HUES6 (cell line): ENCODE results near the gene MDFIC2.
"Not testable (repeated sequence)": the region's sequence is repeated elsewhere in the genome, so short reads cannot be mapped to it uniquely, and the experiment has no call there.

ENCODE experiments used
- H3K27ac ChIP-seq: 2 replicates; pipeline ENCODE4 v1.7.0; 2013; ENCODE audit warnings: low read depth, mild to moderate bottlenecking, low read length, inconsistent platforms
- H3K27me3 ChIP-seq: 2 replicates; pipeline ENCODE4 v1.6.1; 2013; ENCODE audit warnings: low read length; ENCODE audit not compliant: control insufficient read depth, insufficient read depth
- H3K36me3 ChIP-seq: 2 replicates; pipeline ENCODE4 v1.6.1; 2013; ENCODE audit warnings: low read length; ENCODE audit not compliant: control insufficient read depth, insufficient read depth
- H3K4me1 ChIP-seq: 2 replicates; pipeline ENCODE4 v1.6.1; 2013; ENCODE audit warnings: low read length; ENCODE audit not compliant: control insufficient read depth, insufficient read depth
- H3K4me3 ChIP-seq: 2 replicates; pipeline ENCODE4 v1.5.1; 2013; ENCODE audit warnings: low read depth, low read length
- H3K9ac ChIP-seq: one replicate; pipeline ENCODE4 v1.6.1; 2013; ENCODE audit warnings: mild to moderate bottlenecking, low read length
- H3K9me3 ChIP-seq: 2 replicates; pipeline ENCODE4 v1.6.1; 2013; ENCODE audit warnings: low read depth, low read length; ENCODE audit not compliant: control insufficient read depth, insufficient read depth

Gene MDFIC2

GRCh38 chr3:70312336-70312735 lies at the start of gene MDFIC2:
Gene MDFIC2 (minus strand): TSS chr3:70312638. CDS start chr3:70311973, 665 bp downstream.
- Histone ChIP-seq H3K4me3 (no peak within 1 kb of the TSS), H3K4me1 (peaks cover 3% of the 10 kb centered on the region; the same call in 1 of the 2 replicates), H3K9ac (no peak within 1 kb of the TSS), H3K27ac (no peak within 1 kb of the TSS), H3K27me3 (no peaks in the 10 kb centered on the region), H3K36me3 (no peaks in the 10 kb centered on the region), H3K9me3 (no peaks in the 10 kb centered on the region)

GRCh38 chr3:70360979-70361760 lies 48.7 kb upstream of the MDFIC2 start:
- Histone ChIP-seq H3K36me3 (no peaks in the 10 kb centered on the region), H3K27me3 (no peaks in the 10 kb centered on the region), H3K4me3 (no peak overlapping the region)

GRCh38 chr3:70359711-70360110 lies 47.3 kb upstream of the MDFIC2 start:
- Histone ChIP-seq H3K27me3 (no peaks in the 10 kb centered on the region), H3K9ac (no peak overlapping the region), H3K9me3 (peaks cover 3% of the 10 kb centered on the region; the same call in 1 of the 2 replicates), H3K27ac (no peak overlapping the region), H3K4me3 (no peak overlapping the region), H3K36me3 (no peaks in the 10 kb centered on the region), H3K4me1 (no peaks in the 10 kb centered on the region)

More at GRCh38 chr3:70360979-70361760, 48.7 kb upstream of the MDFIC2 start:
- H3K27ac ChIP-seq: no peak overlapping the region
- H3K9me3 ChIP-seq: peaks cover 3% of the 10 kb centered on the region; the same call in 1 of the 2 replicates
- H3K9ac ChIP-seq: no peak overlapping the region
- H3K4me1 ChIP-seq: no peaks in the 10 kb centered on the region

GRCh38 chr3:70358978-70359580 lies 46.6 kb upstream of the MDFIC2 start:
- Histone ChIP-seq H3K9me3 (0 out of 2 replicates have a peak, but pooled peaks cover 3% of the 10 kb centered on the region), H3K27me3 (no peaks in the 10 kb centered on the region), H3K4me3 (no peak overlapping the region), H3K27ac (no peak overlapping the region), H3K9ac (no peak overlapping the region), H3K4me1 (no peaks in the 10 kb centered on the region), H3K36me3 (no peaks in the 10 kb centered on the region)

- no peaks in the 10 kb centered on the region for H3K4me1 ChIP-seq
- no peaks in the 10 kb centered on the region for H3K9me3 ChIP-seq
- H3K27ac ChIP-seq: no peak overlapping the region
- H3K9ac ChIP-seq: no peak overlapping the region
- no peaks in the 10 kb centered on the region for H3K27me3 ChIP-seq
- no peak overlapping the region for H3K4me3 ChIP-seq
- no peaks in the 10 kb centered on the region for H3K36me3 ChIP-seq
These were observed 39.8 kb upstream of the MDFIC2 start for GRCh38 chr3:70352215-70352614.

- Histone ChIP-seq H3K9me3 (no peaks in the 10 kb centered on the region), H3K27me3 (no peaks in the 10 kb centered on the region), H3K36me3 (no peaks in the 10 kb centered on the region), H3K9ac (no peak overlapping the region), H3K27ac (no peak overlapping the region), H3K4me3 (no peak overlapping the region), H3K4me1 (no peaks in the 10 kb centered on the region)
These were observed 29.7 kb upstream of the MDFIC2 start for GRCh38 chr3:70342149-70342548.

GRCh38 chr3:70336885-70337284 lies 24.4 kb upstream of the MDFIC2 start:
- H3K27me3 ChIP-seq, H3K27ac ChIP-seq, H3K9ac ChIP-seq, H3K4me3 ChIP-seq, H3K9me3 ChIP-seq, H3K4me1 ChIP-seq, H3K36me3 ChIP-seq: not testable (repeated sequence)

- H3K9me3 ChIP-seq: peaks cover 3% of the 10 kb centered on the region; the same call in 1 of the 2 replicates
- H3K4me3 ChIP-seq: no peak overlapping the region
- H3K4me1 ChIP-seq: no peaks in the 10 kb centered on the region
- H3K9ac ChIP-seq: no peak overlapping the region
- H3K27ac ChIP-seq: no peak overlapping the region
- H3K27me3 ChIP-seq: no peaks in the 10 kb centered on the region
- H3K36me3 ChIP-seq: no peaks in the 10 kb centered on the region
These were observed 20.6 kb upstream of the MDFIC2 start for GRCh38 chr3:70333080-70333479.

- no peak overlapping the region for H3K27ac ChIP-seq
- peaks cover 3% of the 10 kb centered on the region; the same call in 1 of the 2 replicates for H3K4me1 ChIP-seq
- no peaks in the 10 kb centered on the region for H3K27me3 ChIP-seq
- no peaks in the 10 kb centered on the region for H3K9me3 ChIP-seq
- H3K4me3 ChIP-seq: no peak overlapping the region
- no peaks in the 10 kb centered on the region for H3K36me3 ChIP-seq
- no peak overlapping the region for H3K9ac ChIP-seq
These were observed 2.6 kb upstream of the MDFIC2 start for GRCh38 chr3:70315021-70315420.

GRCh38 chr3:70310809-70311208 lies 1.6 kb downstream of the MDFIC2 start:
- H3K4me3 ChIP-seq: no peak overlapping the region
- no peaks in the 10 kb centered on the region for H3K27me3 ChIP-seq
- no peaks in the 10 kb centered on the region for H3K9me3 ChIP-seq
- peaks cover 3% of the 10 kb centered on the region; the same call in 1 of the 2 replicates for H3K4me1 ChIP-seq
- no peak overlapping the region for H3K9ac ChIP-seq
- no peak overlapping the region for H3K27ac ChIP-seq
- no peaks in the 10 kb centered on the region for H3K36me3 ChIP-seq

GRCh38 chr3:70309591-70309990 lies 2.8 kb downstream of the MDFIC2 start:
- Histone ChIP-seq H3K27me3 (no peaks in the 10 kb centered on the region), H3K9ac (no peak overlapping the region), H3K36me3 (no peaks in the 10 kb centered on the region), H3K27ac (no peak overlapping the region), H3K4me1 (peaks cover 3% of the 10 kb centered on the region; the same call in 1 of the 2 replicates), H3K9me3 (no peaks in the 10 kb centered on the region), H3K4me3 (no peak overlapping the region)
